ENCODE measurements around the gene MCF2L.

The MCF2L gene

DNA sequence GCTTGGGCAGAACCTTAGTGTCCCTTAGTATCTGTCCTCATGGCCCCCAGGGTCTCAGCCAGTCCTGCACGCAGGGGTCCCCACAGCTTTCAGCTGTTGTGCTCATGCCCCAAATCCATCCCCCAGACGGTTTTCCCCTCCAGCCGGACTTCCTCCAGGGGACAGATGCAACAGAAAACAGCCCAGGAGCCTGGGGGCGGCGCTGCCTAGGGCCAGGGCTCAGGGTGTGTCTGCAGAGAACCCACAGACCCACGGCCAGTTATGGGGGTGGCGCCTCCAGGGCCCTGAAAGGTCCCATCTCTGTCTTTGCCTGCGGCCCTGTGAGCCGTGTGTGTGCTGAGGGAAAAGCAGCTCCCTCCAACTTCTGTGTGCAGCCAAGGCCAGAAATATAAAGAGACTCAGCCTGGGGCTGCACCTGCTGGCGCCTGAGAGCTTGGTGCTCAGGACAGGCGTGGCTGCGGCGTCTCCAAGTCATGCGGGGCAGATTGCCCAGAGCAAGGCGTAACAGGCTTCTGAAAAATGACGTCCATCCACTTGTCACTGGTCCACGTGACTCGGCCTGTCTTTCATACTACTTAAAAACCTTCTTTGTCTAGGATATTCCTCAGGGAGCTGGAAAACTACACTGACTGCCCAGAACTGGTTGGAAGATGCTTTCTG is 114.5 kb downstream of the MCF2L start:
- DNase-seq (ENCODE audit: low spot score) = no peak

DNA sequence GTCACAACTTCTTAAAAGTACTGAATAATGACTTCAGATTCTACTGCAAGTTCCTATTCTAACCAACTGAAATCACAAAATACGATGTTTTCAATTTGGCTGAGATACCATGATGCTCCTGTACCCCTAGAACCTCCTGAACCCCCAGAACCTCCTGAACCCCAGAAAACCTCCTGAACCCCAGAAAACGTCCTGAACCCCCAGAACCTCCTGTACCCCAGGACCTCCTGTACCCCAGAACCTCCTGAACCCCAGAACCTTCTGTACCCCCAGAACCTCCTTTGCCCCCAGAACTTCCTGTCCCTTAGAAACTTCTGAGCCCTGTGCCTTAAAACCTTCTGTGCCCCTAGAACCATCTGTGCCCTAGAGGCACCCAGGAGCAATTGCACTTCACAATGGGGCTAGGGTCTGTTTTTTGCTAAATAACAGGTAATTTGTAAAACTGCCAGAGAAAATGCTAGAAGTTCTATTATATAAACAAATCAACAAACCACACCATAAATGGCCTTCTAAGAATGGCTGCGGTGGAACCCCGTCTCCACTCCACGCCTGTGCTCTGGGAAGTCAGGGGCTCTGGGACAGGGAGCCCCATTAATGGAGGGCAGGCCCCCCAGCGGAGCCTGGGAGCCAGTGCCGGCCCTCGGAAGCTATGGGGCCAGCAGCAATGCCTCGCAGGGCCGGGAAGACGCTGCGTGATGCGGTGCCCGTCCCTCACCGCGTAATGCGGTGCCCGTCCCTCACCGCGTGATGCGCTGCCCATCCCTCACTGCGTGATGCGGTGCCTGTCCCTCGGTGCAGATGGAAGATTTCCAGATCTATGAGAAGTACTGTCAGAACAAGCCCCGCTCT is 115.3 kb downstream of the MCF2L start:
- peak; percentile 69 for DNase-seq (ENCODE audit: low spot score)

DNA sequence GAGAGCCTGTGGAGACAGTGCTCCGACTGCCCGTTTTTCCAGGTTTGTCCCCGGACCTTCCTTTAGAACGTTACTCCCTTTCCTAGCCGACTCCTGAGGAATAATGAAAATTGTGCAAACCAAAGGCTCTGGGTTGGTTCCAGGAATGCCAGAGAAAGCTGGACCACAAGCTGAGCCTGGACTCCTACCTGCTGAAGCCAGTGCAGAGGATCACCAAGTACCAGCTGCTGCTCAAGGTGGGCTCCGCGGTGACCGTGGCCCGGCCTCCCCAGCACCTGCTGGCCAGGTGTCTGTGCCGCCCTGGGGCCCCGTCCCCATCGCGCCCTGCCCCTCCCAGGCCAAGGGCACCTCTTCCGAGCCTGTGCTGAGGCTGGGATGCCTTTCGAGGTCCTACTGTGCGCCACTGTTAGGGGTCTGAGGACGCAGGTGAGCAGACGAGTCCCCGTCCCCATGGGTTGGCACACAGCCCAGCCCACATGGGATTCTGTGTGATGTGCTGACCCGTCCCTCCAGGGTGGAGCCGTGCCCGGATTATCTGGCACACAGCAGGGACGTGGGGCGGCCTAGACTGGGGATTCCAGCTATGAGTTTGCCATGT is 116.0 kb downstream of the MCF2L start:
- no peak for DNase-seq (ENCODE audit: low spot score)

DNA sequence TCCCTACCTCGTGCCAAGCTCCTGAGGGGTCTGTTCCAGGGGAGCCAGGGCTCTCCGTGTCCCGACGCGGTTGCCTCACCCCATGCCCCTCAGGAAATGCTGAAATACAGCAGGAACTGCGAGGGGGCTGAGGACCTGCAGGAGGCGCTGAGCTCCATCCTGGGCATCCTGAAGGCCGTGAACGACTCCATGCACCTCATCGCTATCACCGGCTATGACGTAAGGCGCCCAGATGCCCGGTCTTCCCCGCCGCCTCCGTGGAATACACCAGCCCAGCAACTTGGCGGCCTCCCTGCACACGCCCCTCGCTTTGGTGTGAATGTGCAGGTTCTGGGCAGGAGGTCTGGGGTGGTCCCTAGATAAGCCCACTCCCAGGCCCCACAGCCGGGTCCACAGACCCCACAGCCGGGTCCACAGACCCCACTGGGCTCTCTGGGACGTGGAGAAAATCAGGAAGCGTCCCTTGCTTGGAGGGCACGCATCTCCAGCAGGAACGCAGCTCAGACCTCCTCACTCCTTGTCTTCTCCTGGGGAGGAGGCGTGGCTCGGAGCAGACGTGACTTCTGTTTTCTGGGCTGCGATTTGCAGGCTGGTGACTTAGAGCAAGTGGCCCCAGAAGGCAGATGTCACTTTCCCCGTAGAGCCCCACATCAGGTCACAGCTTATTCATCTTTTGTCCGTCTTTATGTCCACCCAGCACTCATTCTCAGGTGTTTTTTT is 117.2 kb downstream of the MCF2L start:
- peak; percentile 98 for DNase-seq (ENCODE audit: low spot score)

DNA sequence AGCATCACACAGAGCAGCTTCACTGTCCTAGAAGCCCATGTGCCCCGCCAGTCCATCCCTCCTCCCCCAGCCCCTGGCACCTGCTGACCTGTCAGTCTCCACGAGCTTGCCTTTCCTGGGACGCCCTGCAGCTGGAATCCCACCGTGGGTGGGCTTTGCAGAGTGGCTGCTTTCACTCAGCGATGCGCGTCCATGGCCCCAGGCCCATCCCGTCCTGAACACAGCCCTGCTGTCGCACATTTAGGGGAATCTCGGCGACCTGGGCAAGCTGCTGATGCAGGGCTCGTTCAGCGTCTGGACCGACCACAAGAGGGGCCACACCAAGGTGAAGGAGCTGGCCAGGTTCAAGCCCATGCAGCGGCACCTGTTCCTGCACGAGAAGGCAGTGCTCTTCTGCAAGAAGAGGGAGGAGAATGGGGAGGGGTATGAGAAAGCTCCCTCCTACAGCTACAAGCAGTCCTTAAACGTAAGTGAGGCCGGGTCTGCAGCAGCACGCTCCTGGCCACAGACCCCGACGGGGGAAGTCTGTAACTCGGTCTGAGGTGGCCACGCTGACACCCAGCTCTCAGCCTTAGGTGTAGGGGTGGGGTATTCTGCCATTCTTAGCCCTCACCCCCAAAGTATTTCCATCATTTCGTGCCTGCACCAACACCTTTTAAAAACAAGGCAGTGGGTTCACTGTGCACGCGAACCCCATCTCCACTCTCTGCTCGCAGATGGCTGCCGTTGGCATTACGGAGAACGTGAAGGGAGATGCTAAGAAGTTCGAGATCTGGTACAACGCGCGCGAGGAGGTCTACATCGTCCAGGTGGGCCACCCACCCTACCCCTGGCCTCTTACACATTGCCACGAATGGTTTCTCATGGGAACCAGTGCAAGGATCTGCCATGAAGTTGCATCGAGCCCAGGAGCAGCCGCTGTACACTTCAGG is 118.2 kb downstream of the MCF2L start:
- DNase-seq (ENCODE audit: low spot score) = no peak

DNA sequence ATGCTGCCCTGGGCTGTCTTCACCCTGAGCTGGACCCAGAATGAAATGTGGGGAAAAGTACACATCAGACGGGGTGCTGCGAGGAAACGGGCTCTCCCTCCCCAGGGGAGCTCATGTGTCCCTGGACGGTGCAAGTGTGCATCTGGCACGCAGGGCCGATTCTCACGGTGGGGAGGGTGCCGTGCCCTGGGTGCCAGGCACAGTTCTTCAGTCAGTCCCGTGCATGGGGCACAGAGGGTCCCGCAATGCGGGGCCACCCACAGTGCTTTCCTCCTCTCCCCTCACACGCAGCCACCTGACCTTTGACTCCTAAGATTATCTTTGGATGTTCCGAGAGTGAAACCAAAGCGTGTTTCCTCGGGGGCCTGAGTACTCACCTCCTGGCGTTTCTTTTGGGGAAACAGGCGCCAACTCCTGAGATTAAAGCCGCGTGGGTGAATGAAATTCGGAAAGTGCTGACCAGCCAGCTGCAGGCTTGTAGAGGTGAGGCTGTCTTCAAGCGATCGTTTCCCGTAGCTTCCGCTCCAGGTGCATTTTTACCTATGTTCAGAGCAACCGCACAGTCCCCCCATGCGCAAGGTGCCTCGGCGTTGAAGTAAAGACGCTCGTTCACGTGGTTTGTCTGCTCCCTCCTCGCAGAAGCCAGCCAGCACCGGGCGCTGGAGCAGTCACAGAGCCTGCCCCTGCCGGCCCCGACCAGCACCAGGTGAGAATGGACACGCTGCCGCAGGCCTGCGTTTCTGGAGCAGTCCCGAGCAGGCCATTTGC is 119.1 kb downstream of the MCF2L start:
- DNase-seq (ENCODE audit: low spot score) = no peak

DNA sequence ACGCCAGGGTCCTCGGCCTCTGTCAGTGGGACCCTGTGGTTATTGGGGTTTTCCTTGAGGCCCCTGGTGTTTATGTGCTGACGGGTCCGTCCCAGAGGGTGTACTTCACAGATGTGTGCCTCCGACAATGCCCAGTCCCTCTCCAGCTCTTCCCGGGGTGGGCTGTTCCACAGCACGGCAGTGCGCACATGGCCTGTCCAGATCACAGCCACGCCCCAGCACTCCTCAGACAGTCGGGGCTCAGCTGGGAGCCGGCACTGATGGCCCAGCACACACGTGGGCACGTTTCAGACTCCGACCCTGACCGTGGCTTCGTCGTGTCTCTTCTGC is 119.6 kb downstream of the MCF2L start:
- no peak for DNase-seq (ENCODE audit: low spot score)

DNA sequence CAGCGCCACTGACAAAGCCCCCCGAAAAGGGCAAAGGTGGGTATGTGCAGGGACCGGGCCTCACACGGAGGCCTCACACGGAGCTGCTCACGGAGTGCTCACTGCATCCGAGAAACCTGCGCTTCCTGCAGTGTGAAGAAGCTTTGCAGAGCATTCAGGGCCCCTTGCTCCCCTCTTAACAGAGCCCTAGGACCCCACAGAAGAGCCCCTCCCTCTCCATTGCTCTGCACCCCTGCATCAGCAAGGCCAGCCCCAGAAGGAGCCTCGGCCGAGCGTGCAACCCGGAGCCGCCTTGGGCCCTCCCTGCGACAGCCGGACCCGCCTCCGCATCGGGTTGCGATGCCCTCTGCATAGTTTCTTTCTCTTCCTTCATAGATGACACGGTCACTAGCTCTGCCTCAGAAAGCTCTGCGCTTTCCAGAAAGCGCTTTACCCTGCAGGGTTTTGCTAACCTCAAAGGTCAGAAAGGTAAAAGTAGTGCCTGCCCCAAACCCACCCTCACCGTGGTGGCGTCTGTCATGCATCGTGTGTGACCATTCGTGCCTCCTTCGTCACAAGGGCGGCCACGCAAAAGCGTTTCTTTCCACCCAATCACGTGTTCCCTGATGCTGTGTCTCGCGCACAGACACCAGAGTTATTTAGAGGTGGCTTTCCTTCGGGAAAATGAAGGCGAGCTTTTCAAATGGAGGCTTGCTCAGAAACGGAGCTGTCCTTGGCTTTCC is 120.8 kb downstream of the MCF2L start:
- DNase-seq (ENCODE audit: low spot score) = no peak

DNA sequence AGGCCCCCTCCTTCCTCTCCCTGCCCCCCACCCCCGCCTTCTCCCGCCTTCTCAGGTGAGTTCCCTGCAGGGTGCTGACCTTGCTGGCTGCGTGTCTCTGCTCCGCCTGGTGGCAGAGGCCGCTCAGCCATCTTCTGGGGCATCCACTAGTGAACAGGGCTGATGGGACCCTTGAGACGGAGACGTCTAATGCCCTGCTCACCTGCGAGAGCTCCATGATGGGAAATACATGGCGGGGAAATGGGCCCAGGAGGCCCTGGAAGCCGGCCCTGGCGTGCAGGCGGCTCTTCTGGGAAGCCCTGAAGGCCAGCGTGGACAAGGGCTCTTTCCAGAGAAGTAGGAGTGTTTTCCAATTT is 121.4 kb downstream of the MCF2L start:
- no peak for DNase-seq (ENCODE audit: low spot score)

DNA sequence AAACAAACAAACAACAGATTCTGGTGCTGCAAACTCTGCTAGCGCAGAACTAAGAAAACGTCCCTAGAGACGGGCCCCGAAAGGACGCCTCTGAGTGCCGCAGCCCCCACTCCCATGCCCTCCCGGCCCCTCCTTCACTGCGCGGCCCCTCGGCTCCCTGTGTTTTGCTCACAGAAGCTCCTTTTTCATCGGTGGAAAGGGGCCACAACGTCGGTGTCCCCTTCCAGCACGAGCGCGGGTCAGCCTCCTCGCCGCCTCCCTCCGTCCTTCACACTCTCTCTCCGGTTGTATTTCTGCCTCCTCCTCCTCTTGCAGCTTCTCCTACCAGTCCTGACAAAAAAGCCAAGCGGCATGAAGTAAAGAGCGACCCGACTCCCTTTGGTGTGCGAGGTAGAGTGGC is 121.8 kb downstream of the MCF2L start:
- no peak for DNase-seq (ENCODE audit: low spot score)

DNA sequence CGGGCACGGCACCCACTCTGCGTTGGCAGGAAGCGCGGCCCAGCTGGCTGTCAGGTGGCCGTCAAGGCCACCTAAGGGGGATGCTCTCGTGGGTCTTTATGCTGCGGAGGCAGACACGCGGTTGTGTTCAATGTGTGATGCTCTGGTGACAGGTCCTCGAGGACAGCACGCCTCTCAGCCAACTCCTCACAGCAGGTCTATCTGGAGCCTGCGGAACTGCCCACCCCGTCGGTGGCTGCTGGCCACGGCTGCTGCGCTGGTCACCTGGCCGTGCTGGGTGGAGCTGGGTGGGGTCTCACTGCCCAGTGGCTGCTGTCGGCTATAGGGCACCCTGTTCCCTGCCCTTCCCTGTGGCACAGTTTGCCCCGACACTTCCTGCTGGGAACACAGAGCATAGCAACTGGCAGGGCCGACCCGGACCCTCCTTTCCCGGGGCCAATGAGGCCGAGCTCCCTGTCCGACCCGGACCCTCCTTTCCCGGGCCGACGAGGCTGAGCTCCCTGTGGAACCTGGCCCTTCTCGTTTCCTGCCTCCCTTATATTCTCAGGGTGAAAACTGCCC is 122.3 kb downstream of the MCF2L start:
- DNase-seq (ENCODE audit: low spot score) = no peak

DNA sequence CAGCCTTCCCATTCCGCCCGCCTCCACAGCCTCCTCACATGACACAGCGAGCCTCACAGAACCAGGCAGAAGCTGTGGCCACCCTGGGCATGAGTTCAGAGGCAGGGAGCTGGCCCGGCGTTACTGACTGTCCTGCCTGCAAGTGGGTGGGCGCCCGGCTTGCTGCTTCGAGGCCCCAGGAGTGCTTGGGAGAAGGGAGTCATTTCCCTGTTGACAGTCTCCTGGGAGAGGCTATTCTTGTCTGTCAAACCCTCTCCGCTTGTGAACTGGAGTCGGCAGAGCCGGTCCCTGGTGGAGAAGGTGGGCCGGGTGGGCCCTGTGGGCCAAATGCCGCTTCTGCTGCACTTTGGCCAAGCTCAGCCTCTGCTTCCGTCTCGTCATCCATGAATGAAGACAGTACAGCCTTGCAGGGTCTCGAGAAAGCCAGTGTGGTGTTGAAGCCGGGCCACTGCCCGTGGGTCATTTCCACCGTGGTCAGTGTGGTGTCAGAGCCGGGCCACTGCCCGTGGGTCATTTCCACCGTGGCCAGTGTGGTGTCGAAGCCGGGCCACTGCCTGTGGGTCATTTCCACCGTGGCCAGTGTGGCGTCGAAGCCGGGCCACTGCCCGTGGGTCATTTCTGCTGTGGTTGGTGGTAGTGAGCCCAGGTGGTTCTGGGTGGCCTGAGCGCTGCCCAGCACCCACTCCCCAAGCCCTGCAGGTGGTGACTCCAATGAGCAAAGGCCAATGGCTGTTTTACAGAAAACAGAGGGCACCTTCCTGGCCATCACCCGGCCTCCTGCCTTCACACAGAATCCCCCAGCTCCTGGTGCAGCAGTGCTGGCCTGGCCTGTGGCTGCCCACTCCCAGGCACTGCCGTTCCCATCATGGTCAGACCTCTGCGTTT is 123.1 kb downstream of the MCF2L start:
- DNase-seq (ENCODE audit: low spot score) = no peak

DNA sequence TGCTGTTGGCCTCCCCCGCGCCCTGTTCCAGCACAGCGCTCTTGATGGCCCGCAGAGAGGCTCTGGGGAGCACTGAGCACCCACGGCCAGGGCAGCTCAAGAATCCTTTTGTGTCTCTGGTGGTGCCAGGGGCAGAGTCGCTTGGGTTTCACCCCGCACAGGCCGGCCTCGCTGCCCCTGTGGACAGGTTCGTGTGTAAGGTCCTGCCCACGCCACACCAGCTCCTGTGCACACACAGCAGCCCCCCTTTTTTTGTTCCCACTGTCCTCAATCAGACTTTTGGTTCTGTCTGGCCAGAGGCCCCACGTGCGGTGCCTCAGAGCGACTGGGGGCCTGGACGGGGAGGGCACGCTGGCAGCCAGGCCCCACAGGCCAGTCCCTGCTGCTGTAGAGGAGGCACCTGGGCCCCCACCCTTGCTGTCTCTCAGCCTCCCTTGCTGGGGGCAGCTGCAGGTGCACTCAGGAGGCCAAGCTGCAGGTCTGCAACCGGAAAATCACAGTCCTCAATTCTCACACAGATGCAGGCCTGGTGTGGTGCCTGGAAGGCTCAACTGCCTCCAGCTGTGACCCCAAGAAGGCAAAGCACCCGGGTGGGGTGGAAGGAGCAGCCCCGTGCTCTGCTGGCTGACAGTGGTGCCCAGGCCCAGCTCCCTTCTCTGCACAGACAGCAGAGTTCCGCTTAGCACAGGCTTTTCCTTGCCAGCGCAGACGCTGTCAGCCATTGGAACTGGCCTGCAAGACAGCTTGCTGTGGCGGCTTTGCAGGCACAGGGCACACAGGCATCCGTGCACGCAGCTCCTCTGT is 124.0 kb downstream of the MCF2L start:
- DNase-seq (ENCODE audit: low spot score) = no peak

DNA sequence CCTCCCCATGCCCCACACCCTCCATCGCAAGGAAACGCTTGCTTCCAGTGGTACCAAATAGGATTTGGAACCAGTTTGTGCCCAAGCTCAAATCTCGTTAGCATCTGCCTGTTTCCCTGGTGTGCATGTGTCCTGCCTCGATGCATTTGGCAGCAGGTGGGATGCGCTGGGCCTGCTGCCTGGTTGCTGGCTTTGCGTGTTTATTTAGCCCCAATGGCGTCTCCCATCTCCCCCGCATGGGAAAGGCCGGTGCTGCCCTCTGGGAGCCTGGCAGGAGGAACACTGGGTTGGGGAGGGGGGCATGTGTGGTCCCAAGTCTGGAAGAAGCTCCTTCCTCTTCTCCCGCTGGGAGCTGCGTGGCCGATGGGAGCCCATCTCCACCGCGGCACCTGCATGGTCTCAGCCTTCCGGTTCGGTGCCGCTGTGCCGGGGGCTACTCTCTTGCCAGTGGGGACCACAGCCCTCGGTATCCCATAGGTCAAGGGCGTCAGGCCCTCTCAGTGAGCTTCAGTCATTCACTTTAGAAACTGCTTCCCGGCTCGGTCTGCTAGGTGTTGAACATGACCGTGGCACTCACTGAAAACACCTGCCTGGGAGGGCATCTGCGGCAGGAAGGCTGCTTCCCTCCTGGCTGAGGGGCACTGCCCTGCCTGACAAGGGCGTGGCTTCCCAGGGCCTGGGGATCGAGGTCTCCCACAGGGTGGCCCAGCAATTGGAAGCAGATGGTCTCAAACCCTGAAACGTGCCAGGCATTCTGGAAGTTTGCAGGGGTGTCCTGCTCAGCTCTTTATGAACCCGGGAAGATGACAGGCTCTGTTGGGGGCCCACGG is 124.8 kb downstream of the MCF2L start:
- DNase-seq (ENCODE audit: low spot score) = no peak

DNA sequence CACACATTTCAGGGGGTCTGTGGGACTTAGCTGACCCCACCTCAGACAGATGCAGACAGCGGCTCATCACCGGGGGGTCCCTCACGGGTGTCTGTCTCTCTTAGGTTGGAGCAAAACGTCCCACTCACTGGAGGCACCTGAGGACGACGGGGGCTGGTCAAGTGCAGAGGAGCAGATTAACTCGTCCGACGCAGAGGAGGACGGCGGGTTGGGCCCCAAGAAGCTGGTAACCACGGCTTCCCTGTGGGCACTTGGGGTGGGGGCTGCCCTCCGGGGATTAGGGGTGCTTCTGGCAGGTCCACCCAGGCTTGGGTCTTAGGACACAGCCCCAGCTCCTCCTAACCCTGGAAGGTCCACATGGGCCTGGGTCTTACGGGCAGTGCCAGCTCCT is 125.4 kb downstream of the MCF2L start:
- no peak for DNase-seq (ENCODE audit: low spot score)

DNA sequence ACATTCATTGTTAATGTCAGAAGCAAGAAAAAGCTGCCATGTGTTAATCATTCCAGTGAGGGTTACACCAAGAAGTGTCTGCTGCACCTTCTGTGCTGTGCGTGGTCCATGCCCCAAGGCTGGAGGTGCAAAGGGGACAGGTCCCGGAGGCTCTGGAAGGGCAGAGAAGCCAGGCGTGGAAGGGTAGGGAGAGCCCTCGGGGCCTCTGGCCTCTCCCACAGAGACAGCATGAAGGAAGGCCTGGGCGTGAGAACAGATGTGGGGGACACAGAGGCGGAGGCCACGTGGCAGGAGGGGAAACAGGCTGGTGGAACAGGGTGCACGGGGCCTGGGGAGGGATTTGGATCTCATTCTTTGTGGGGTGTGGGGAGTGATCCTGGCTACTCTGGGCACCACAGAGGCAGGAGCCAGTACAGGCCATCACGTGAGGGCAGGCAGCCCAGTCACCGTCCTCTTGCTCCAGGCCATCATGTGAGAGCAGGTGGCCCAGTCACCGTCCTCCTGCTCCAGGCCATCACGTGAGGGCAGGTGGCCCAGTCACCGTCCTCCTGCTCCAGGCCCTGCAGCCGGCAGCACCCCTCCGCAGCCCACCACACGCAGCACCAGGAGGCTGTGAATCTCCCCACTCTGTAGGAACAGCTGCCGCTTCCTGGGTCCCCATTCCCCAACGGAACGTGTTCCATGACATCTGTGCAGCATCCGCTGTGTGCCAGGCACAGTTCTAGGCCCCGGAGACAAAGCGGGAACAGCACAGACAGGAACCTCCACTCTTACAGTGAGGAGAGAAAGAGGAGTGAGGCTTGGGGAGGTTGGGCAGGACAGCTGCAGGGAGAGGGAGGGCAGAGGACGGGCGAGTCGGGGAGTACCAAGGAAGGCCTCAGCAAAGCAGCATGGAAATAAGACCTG is 126.4 kb downstream of the MCF2L start:
- no peak for DNase-seq (ENCODE audit: low spot score)
